Prostate gland (tissue), 2 donors: ENCODE data around the gene FAM241A. TPM values are rescaled to one million over a fixed set of nuclear protein-coding genes. Genes with fewer than 3 reads are reported as not detected.
"Not testable (repeated sequence)": the region's sequence is repeated elsewhere in the genome, so short reads cannot be mapped to it uniquely, and the experiment has no call there.

Experiments used
- DNase-seq: peaks from one replicate; pipeline ENCODE4 v3.0.0-alpha.2; 2019; ENCODE audit warnings: low spot score
- H3K27ac ChIP-seq, 2 donors: fragments of 200-600 bp; sonication (generic); 2 replicates each; pipeline ENCODE4 v1.5.1; 2017 to 2019
- H3K27me3 ChIP-seq: fragments of 200-600 bp; sonication (generic); replicated peaks from 2 replicates; pipeline ENCODE4 v1.5.1; 2019; ENCODE audit not compliant: insufficient read depth
- H3K36me3 ChIP-seq, 2 donors: fragments of 200-600 bp; sonication (generic); 1 replicate in 1 of 2; 2 replicates in 1 of 2; pipeline versions ENCODE4 v1.5.1 to v1.8.1; 2017 to 2019
- H3K4me1 ChIP-seq: fragments of 200-600 bp; sonication (generic); replicated peaks from 2 replicates; pipeline ENCODE4 v1.5.1; 2019
- H3K4me3 ChIP-seq, 2 donors: fragments of 200-600 bp; sonication (generic); 2 replicates each; pipeline ENCODE4 v1.5.1; 2017 to 2019
- H3K9me3 ChIP-seq: fragments of 200-600 bp; sonication (generic); 2 replicates; pipeline ENCODE4 v1.5.1; 2017
- CTCF ChIP-seq, 4 experiments: fragments of 200-600 bp in 2 of 4; fragments of 450-650 bp in 2 of 4; sonication (generic) in 2 of 4; IDR thresholded peaks; 1 replicate in 3 of 4; 2 replicates in 1 of 4; pipeline ENCODE4 v1.5.1; 2016 to 2019; ENCODE audit warnings: antibody characterized with exemption in 4 of 4, mild to moderate bottlenecking in 2 of 4, moderate library complexity in 2 of 4
- POLR2A ChIP-seq: fragments of 450-650 bp; IDR thresholded peaks from one replicate; pipeline ENCODE4 v1.6.1; 2016; ENCODE audit warnings: antibody characterized with exemption, mild to moderate bottlenecking
- POLR2AphosphoS5 ChIP-seq: sonication (generic); formaldehyde crosslinking; IDR thresholded peaks from one replicate; pipeline ENCODE4 v1.6.1; 2017; ENCODE audit warnings: antibody characterized with exemption
- WGBS: methylation state at CpG from one replicate; pipeline ENCODE4 v1.1.5; 2018; 5-methylcytosine and 5-hydroxymethylcytosine counted together
- intact Hi-C: fragments of 100-400 bp; cut with DNase I; formaldehyde crosslinking; loops from one replicate; pipeline ENCODE4 v1.14.2; 2022
- total RNA-seq, 2 donors: library from RNA; depleted of rRNA; stranded (reverse); fragments of >200 nt; gene quantifications; one replicate each; pipeline ENCODE4 v1.1.0, GENCODE V29; 2016

The FAM241A gene
- total RNA-seq, 2 donors from 2014 or later: 3.6 to 3.7 TPM

GRCh38 chr4:112109360-112110058 lies 35.7 kb upstream of the FAM241A start:
- intact Hi-C loops: no loop called here
- H3K27me3 ChIP-seq: no peaks in the 10 kb centered on the region
- peak overlapping the region; percentile 24 to 58 for H3K27ac ChIP-seq
- TF ChIP-seq POLR2A (no peak), POLR2AphosphoS5 (no peak), CTCF (IDR thresholded peaks at IDR 0.05) (no peak)
- no peaks in the 10 kb centered on the region for H3K9me3 ChIP-seq
- peaks cover 7% of the 10 kb centered on the region for H3K4me1 ChIP-seq
- no peak for DNase-seq
- H3K4me3 ChIP-seq: no peak overlapping the region
- H3K36me3 ChIP-seq: no peaks in the 10 kb centered on the region
- WGBS: 38% methylated on average over 3 of the region's 3 CpGs

- peak overlapping the region; percentile 24 to 58 for H3K27ac ChIP-seq
- no peak overlapping the region for H3K4me3 ChIP-seq
- no peaks in the 10 kb centered on the region for H3K9me3 ChIP-seq
- intact Hi-C loops: no loop called here
- TF ChIP-seq POLR2AphosphoS5 (no peak), CTCF (IDR thresholded peaks at IDR 0.05) (no peak), POLR2A (no peak)
- no peaks in the 10 kb centered on the region for H3K27me3 ChIP-seq
- no peak for DNase-seq
- no peaks in the 10 kb centered on the region for H3K36me3 ChIP-seq
- WGBS: 87% methylated on average over 1 of the region's 1 CpG
- H3K4me1 ChIP-seq: peaks cover 7% of the 10 kb centered on the region
These were observed 35.2 kb upstream of the FAM241A start for GRCh38 chr4:112110059-112110425.

- Histone ChIP-seq H3K4me3 (no peak overlapping the region), H3K4me1 (peaks cover 7% of the 10 kb centered on the region), H3K27me3 (no peaks in the 10 kb centered on the region), H3K36me3 (no peaks in the 10 kb centered on the region), H3K27ac (peak overlapping the region in 1 of 2 donors; percentile 76), H3K9me3 (no peaks in the 10 kb centered on the region)
- TF ChIP-seq CTCF (IDR thresholded peaks at IDR 0.05) (no peak), POLR2A (no peak), POLR2AphosphoS5 (no peak)
- 52% methylated on average over 1 of the region's 1 CpG for WGBS
- DNase-seq: no peak
- intact Hi-C loops: no loop called here
These were observed 33.9 kb upstream of the FAM241A start for GRCh38 chr4:112111306-112111705.

GRCh38 chr4:112112095-112112494 lies 33.2 kb upstream of the FAM241A start:
- peak overlapping the region; percentile 75 to 76 for H3K27ac ChIP-seq
- DNase-seq, H3K9me3 ChIP-seq: not testable (repeated sequence)

GRCh38 chr4:112112590-112113170 lies 32.6 kb upstream of the FAM241A start:
- H3K9me3 ChIP-seq: no peaks in the 10 kb centered on the region

More at GRCh38 chr4:112112095-112112494, 33.2 kb upstream of the FAM241A start:
- WGBS: 91% methylated on average over 7 of the region's 7 CpGs
- intact Hi-C loops, H3K27me3 ChIP-seq, H3K36me3 ChIP-seq, H3K4me3 ChIP-seq, H3K4me1 ChIP-seq: not testable (repeated sequence)

More at GRCh38 chr4:112112590-112113170, 32.6 kb upstream of the FAM241A start:
- no peak for TF ChIP-seq POLR2A
- TF ChIP-seq POLR2AphosphoS5: no peak
- TF ChIP-seq CTCF (IDR thresholded peaks at IDR 0.05): no peak
- no peak overlapping the region for H3K4me3 ChIP-seq
- no peak for DNase-seq
- peaks cover 7% of the 10 kb centered on the region for H3K4me1 ChIP-seq
- H3K27me3 ChIP-seq: no peaks in the 10 kb centered on the region
- H3K27ac ChIP-seq: peak overlapping the region; percentile 75 to 76
- intact Hi-C loops: no loop called here
- WGBS: 47% methylated on average over 2 of the region's 2 CpGs
- no peaks in the 10 kb centered on the region for H3K36me3 ChIP-seq
